Measurements from ENCODE around the gene OR52E8.

Gene OR52E8

GRCh38 chr11:5807580-5807979 lies 49.9 kb downstream of the OR52E8 start:
- no peak for DNase-seq (ENCODE audit: low read depth)
